ENCODE results near the gene SAP30.

DNA sequence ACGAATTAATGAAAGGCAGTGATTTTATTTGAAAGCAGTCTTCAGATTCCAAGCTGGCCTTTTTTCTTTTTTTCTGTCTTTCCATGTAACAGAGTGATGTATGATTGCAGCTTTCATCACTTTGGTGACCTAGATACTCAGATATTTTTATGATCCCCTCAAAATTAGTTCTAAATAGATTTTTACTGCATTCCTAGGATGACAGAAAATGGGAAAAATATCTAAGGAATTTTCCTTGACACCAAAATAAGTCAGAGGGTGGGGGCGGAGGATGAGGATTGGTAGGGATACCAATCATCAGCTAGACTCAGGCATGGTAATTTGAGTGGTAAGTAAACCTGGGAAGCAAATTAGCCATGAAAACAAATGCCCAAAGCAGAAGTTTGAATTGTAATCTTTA lies 24.7 kb upstream of the SAP30 start:
- TF ChIP-seq, protein P1, sequence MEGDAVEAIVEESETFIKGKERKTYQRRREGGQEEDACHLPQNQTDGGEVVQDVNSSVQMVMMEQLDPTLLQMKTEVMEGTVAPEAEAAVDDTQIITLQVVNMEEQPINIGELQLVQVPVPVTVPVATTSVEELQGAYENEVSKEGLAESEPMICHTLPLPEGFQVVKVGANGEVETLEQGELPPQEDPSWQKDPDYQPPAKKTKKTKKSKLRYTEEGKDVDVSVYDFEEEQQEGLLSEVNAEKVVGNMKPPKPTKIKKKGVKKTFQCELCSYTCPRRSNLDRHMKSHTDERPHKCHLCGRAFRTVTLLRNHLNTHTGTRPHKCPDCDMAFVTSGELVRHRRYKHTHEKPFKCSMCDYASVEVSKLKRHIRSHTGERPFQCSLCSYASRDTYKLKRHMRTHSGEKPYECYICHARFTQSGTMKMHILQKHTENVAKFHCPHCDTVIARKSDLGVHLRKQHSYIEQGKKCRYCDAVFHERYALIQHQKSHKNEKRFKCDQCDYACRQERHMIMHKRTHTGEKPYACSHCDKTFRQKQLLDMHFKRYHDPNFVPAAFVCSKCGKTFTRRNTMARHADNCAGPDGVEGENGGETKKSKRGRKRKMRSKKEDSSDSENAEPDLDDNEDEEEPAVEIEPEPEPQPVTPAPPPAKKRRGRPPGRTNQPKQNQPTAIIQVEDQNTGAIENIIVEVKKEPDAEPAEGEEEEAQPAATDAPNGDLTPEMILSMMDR (IDR thresholded peaks at IDR 0.05) = no peak
- no peak for TF ChIP-seq EP300 (IDR thresholded peaks at IDR 0.05)
- TF ChIP-seq POLR2A (IDR thresholded peaks at IDR 0.05) = no peak

Data from gastroesophageal sphincter (tissue), 3 donors.